ENCODE results near the gene ZNF665. TPM values are rescaled to one million over a fixed set of nuclear protein-coding genes. Genes with fewer than 3 reads are reported as not detected.
A peak's percentile ranks its signal among the peaks of the same experiment; 100 is the strongest.

The ZNF665 gene
- total and polyA plus RNA-seq, 2 donors (not counting 3 experiments of a cell fraction or from before 2014, with no cell fraction given): 1.3 to 2.1 TPM

- BruUV-seq (replicated peaks): no TSS peak
- Histone ChIP-seq H3K27ac (ENCODE audit: insufficient read depth, low read depth, low read length) (no peak overlapping the region), H3K27me3 (ENCODE audit: control insufficient read depth in 2 of 2, insufficient read depth in 2 of 2, low read length in 2 of 2) (no peaks in the 10 kb centered on the region), H3K4me1 (ENCODE audit: control insufficient read depth, extremely low read depth, insufficient read depth, low read length) (peaks cover 8% of the 10 kb centered on the region), H3K4me2 (ENCODE audit: insufficient read depth, low read length) (peak overlapping the region; percentile 88), H3K79me2 (ENCODE audit: control insufficient read depth, insufficient read depth, low read length) (no peaks in the 10 kb centered on the region), H3K4me3 (replicated peaks in 1 of 3; ENCODE audit: insufficient read depth in 1 of 3, low read depth in 1 of 3, low read length in 3 of 3) (peak overlapping the region; percentile 50 to 68 (median 66)), H2AFZ (ENCODE audit: low read depth, low read length) (peak overlapping the region; percentile 92), H3K9ac (replicated peaks; ENCODE audit: extremely low read depth, insufficient read depth, low read length) (peak overlapping the region; percentile 23), H4K20me1 (replicated peaks; ENCODE audit: control insufficient read depth, extremely low read depth, insufficient read depth, low read length) (no peaks in the 10 kb centered on the region), H3K9me1 (replicated peaks; ENCODE audit: control insufficient read depth, extremely low read depth, insufficient read depth, low read length) (no peaks in the 10 kb centered on the region), H3K9me3 (replicated peaks; ENCODE audit: control insufficient read depth, insufficient read depth, low read length) (peaks cover 2% of the 10 kb centered on the region), H3K36me3 (ENCODE audit: control insufficient read depth in 2 of 2, extremely low read depth in 1 of 2, insufficient read depth in 2 of 2, low read length in 2 of 2) (no peaks in the 10 kb centered on the region)
- FAIRE-seq (no peak), DNase-seq (ENCODE audit: low read depth, low spot score) (peak; percentile 18)
- intact Hi-C loops (cut with micrococcal nuclease) (loop anchor here (1.0 kb wide), 2 partner anchors 165 to 262 kb away; no protein-coding TSS in a partner anchor), dilution Hi-C loops (cut with MboI; ENCODE audit: extremely low pct_ligation_motif_present, low sequenced_read_pairs) (no loop called here)
- POLR2A ChIA-PET: no interaction called here
- TF ChIP-seq GATA2 (IDR thresholded peaks at IDR 0.05; ENCODE audit: insufficient read depth, insufficient read length, low read depth, low read length) (no peak), EZH2 (IDR thresholded peaks at IDR 0.05; ENCODE audit: borderline replicate concordance, low read depth, low read length, severe bottlenecking) (no peak), MYC (IDR thresholded peaks at IDR 0.05; ENCODE audit: low read depth, low read length) (no peak), CTCF (IDR thresholded peaks at IDR 0.05; ENCODE audit: extremely low read depth in 1 of 2, insufficient read depth in 1 of 2, low read depth in 1 of 2, low read length in 2 of 2) (no peak), POLR2A (IDR thresholded peaks at IDR 0.05; ENCODE audit: low read depth, low read length) (no peak)
- CTCF ChIA-PET: interaction anchor here (0.9 to 1.3 kb wide), 3 partner anchors 37 to 164 kb away, joined by 3 to 15 read pairs (median 3); no protein-coding TSS in a partner anchor
Observed at GRCh38 chr19:53158119-53158656, 35.0 kb downstream of the ZNF665 start.

- Histone ChIP-seq H3K27me3 (ENCODE audit: control insufficient read depth in 2 of 2, insufficient read depth in 2 of 2, low read length in 2 of 2) (no peaks in the 10 kb centered on the region), H3K9me1 (replicated peaks; ENCODE audit: control insufficient read depth, extremely low read depth, insufficient read depth, low read length) (no peaks in the 10 kb centered on the region), H4K20me1 (replicated peaks; ENCODE audit: control insufficient read depth, extremely low read depth, insufficient read depth, low read length) (no peaks in the 10 kb centered on the region), H3K4me2 (ENCODE audit: insufficient read depth, low read length) (peak overlapping the region; percentile 88), H3K36me3 (ENCODE audit: control insufficient read depth in 2 of 2, extremely low read depth in 1 of 2, insufficient read depth in 2 of 2, low read length in 2 of 2) (no peaks in the 10 kb centered on the region), H3K9me3 (replicated peaks; ENCODE audit: control insufficient read depth, insufficient read depth, low read length) (peaks cover 2% of the 10 kb centered on the region), H2AFZ (ENCODE audit: low read depth, low read length) (peak overlapping the region; percentile 70), H3K4me1 (ENCODE audit: control insufficient read depth, extremely low read depth, insufficient read depth, low read length) (peaks cover 8% of the 10 kb centered on the region), H3K4me3 (replicated peaks in 1 of 3; ENCODE audit: insufficient read depth in 1 of 3, low read depth in 1 of 3, low read length in 3 of 3) (peak overlapping the region in 2 of 3 experiments; percentile 66 to 68), H3K79me2 (ENCODE audit: control insufficient read depth, insufficient read depth, low read length) (no peaks in the 10 kb centered on the region), H3K27ac (ENCODE audit: insufficient read depth, low read depth, low read length) (no peak overlapping the region), H3K9ac (replicated peaks; ENCODE audit: extremely low read depth, insufficient read depth, low read length) (peak overlapping the region; percentile 3)
- dilution Hi-C loops (cut with MboI; ENCODE audit: extremely low pct_ligation_motif_present, low sequenced_read_pairs): no loop called here
- TF ChIP-seq CTCF (IDR thresholded peaks at IDR 0.05; ENCODE audit: extremely low read depth in 1 of 2, insufficient read depth in 1 of 2, low read depth in 1 of 2, low read length in 2 of 2) (no peak), GATA2 (IDR thresholded peaks at IDR 0.05; ENCODE audit: insufficient read depth, insufficient read length, low read depth, low read length) (no peak), EZH2 (IDR thresholded peaks at IDR 0.05; ENCODE audit: borderline replicate concordance, low read depth, low read length, severe bottlenecking) (no peak), FOS (IDR thresholded peaks at IDR 0.05; ENCODE audit: borderline replicate concordance, insufficient read depth, low read length) (no peak), MAX (IDR thresholded peaks at IDR 0.05; ENCODE audit: insufficient read depth, insufficient read length) (no peak), MYC (IDR thresholded peaks at IDR 0.05; ENCODE audit: low read depth, low read length) (no peak)
- intact Hi-C loops (cut with micrococcal nuclease): loop anchor here (1.0 kb wide), 2 partner anchors 164 to 261 kb away; no protein-coding TSS in a partner anchor
- no TSS peak for BruUV-seq (replicated peaks)
- ChIA-PET POLR2A (no interaction called here), CTCF (interaction anchor here (1.8 kb wide), 1 partner anchor 81 kb away, joined by 11 read pairs; no protein-coding TSS in a partner anchor)
- DNase-seq (ENCODE audit: low read depth, low spot score) (no peak), FAIRE-seq (no peak)
Observed at GRCh38 chr19:53157626-53158025, 35.5 kb downstream of the ZNF665 start.

Measured in endothelial cell of umbilical vein (primary cell).